Activated CD8-positive, alpha-beta T cell treated with anti-CD3 and anti-CD28 coated beads for 36 hours (primary cell): ENCODE measurements around the gene TBX10. TPM values are rescaled to one million over a fixed set of nuclear protein-coding genes. Genes with fewer than 3 reads are reported as not detected.

Experiments
- ATAC-seq: fragments of 200-7000 bp; cut with Tn5 transposase; one replicate; pipeline ENCODE4 v1.10.0; 2021; ENCODE audit warnings: mild to moderate bottlenecking, moderate library complexity
- CTCF ChIA-PET: fragments of 350-600 bp; sonication (Branson Sonifier 250); formaldehyde crosslinking; loops from one replicate; lab custom pipeline; 2021; ENCODE audit warnings: antibody characterized with exemption; lab: Charles Lee
- POLR2A ChIA-PET: fragments of 350-600 bp; sonication (Branson Sonifier 250); formaldehyde crosslinking; loops from one replicate; lab custom pipeline; 2021; ENCODE audit warnings: antibody characterized with exemption; lab: Charles Lee
- DNase-seq: peaks from one replicate; pipeline ENCODE4 v3.0.0-alpha.2; 2020
- H3K27ac Mint-ChIP-seq: one replicate; pipeline ENCODE4 v1.8.0; 2021; ENCODE audit warnings: mild to moderate bottlenecking, mixed read lengths
- H3K27me3 Mint-ChIP-seq: one replicate; pipeline ENCODE4 v1.8.0; 2021; ENCODE audit warnings: mixed read lengths
- H3K36me3 Mint-ChIP-seq: one replicate; pipeline ENCODE4 v1.8.0; 2021; ENCODE audit warnings: low read depth, mixed read lengths
- H3K4me1 Mint-ChIP-seq: one replicate; pipeline ENCODE4 v1.8.0; 2021; ENCODE audit warnings: low read depth, mixed read lengths
- H3K4me3 Mint-ChIP-seq: one replicate; pipeline ENCODE4 v1.8.0; 2021; ENCODE audit warnings: mild to moderate bottlenecking, moderate library complexity, mixed read lengths
- H3K9me3 Mint-ChIP-seq: one replicate; pipeline ENCODE4 v1.8.0; 2021; ENCODE audit warnings: mixed read lengths
- CTCF ChIP-seq: fragments of 200-600 bp; IDR thresholded peaks from one replicate; pipeline ENCODE4 v1.8.0; 2022; ENCODE audit warnings: antibody characterized with exemption, mild to moderate bottlenecking
- intact Hi-C: fragments of 100-400 bp; cut with micrococcal nuclease; formaldehyde crosslinking; loops from one replicate; pipeline ENCODE4 v1.10.0; 2022
- total RNA-seq, 2 experiments: library from RNA; stranded (reverse); gene quantifications; one replicate each; pipeline ENCODE4 v1.2.3, GENCODE V29; 2021

Gene TBX10
- total RNA-seq, 2 experiments from 2014 or later: not detected

DNA sequence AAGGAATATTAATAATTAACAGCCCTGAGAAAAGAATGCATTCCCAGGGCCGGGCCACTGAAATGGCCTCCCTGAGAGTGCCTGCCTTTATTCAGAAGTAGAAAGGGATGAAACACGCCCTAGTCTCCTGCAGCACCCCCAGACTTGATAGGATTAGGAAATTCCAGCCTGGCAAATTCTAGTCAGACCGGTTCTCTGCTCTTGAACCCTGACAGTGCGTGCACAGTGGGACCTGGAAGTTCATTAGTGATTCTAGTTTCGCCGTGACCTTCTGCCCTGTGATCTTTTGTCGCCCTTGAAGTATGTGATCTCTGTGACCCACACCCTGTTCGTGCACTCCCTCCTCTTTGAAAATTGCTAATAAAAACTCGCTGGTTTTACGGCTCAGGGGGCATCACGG is 58.1 kb downstream of the TBX10 start:
- Mint-ChIP-seq H3K27ac (no peak overlapping the region), H3K4me3 (no peak overlapping the region), H3K27me3 (peaks cover 7% of the 10 kb centered on the region), H3K4me1 (peaks cover 37% of the 10 kb centered on the region), H3K36me3 (peaks cover 23% of the 10 kb centered on the region), H3K9me3 (no peaks in the 10 kb centered on the region)
- DNase-seq (no peak), ATAC-seq (no peak)
- no peak for TF ChIP-seq CTCF
- CTCF ChIA-PET: interaction anchor here (2.2 to 3.6 kb wide), 2 partner anchors 8 to 33 kb away, joined by 12 to 18 read pairs; no protein-coding TSS in a partner anchor
- POLR2A ChIA-PET: interaction anchor here (2.5 kb wide), 1 partner anchor 96 kb away, joined by 8 read pairs; no protein-coding TSS in a partner anchor
- intact Hi-C loops: no loop called here

Other genes starting within 250 kb of the TBX10 start
- gene RAD9A, start 247.8 kb downstream of the TBX10 start, total RNA-seq: 10 to 100 TPM; 29.7 to 30.6 TPM
- 100 to 1,000 TPM; 249 to 258 TPM for gene PPP1CA, start 237.9 kb downstream of the TBX10 start, total RNA-seq
- 100 to 1,000 TPM; 138 to 144 TPM for gene TBC1D10C, start 235.7 kb downstream of the TBX10 start, total RNA-seq
- gene CARNS1, start 224.1 kb downstream of the TBX10 start, total RNA-seq: 1 to 10 TPM; 6.2 to 6.9 TPM
- 10 to 100 TPM; 54.8 to 57.4 TPM for gene RPS6KB2, start 211.3 kb downstream of the TBX10 start, total RNA-seq
- 100 to 1,000 TPM; 107 to 114 TPM for gene PTPRCAP, start 202.1 kb downstream of the TBX10 start, total RNA-seq
- gene CORO1B, start 196.3 kb downstream of the TBX10 start, total RNA-seq: 100 to 1,000 TPM; 254 to 276 TPM
- not detected for gene GPR152, start 187.0 kb downstream of the TBX10 start, total RNA-seq
- gene CABP4, start 184.4 kb downstream of the TBX10 start, total RNA-seq: 1 to 10 TPM in 1 of 2 experiments, under 1 TPM in 1; 0.83 to 1.4 TPM
- 10 to 100 TPM; 56.0 to 59.2 TPM for gene TMEM134, start 170.5 kb downstream of the TBX10 start, total RNA-seq
- 100 to 1,000 TPM; 145 to 146 TPM for gene AIP, start 156.7 kb downstream of the TBX10 start, total RNA-seq
- 10 to 100 TPM; 87.8 to 88.1 TPM for gene PITPNM1, start 134.4 kb downstream of the TBX10 start, total RNA-seq
- gene CDK2AP2, start 131.6 kb downstream of the TBX10 start, total RNA-seq: 10 to 100 TPM; 53.5 to 55.5 TPM
- gene CABP2, start 116.3 kb downstream of the TBX10 start, total RNA-seq: not detected
- 100 to 1,000 TPM; 467 to 472 TPM for gene GSTP1, start 56.0 kb downstream of the TBX10 start, total RNA-seq
- gene NDUFV1, start 32.8 kb downstream of the TBX10 start, total RNA-seq: 100 to 1,000 TPM; 315 to 317 TPM
- 10 to 100 TPM; 35.5 to 39.5 TPM for gene NUDT8, start 9.8 kb downstream of the TBX10 start, total RNA-seq
- gene ACY3, start 11.0 kb upstream of the TBX10 start, total RNA-seq: under 1 TPM; 0.31 to 0.61 TPM
- not detected for gene ALDH3B2, start 34.9 kb upstream of the TBX10 start, total RNA-seq